Urothelium cell line (cell line): Measurements from ENCODE around the gene RIPK4.

Experiments
- DNase-seq: peaks from one replicate; pipeline ENCODE4 v3.0.0; 2011; ENCODE audit warnings: low spot score, mixed read lengths
- FAIRE-seq: peaks from 2 replicates; lab custom pipeline; 2011; peaks lifted over from hg19 to GRCh38; lab: Jason Lieb, UNC

Gene RIPK4

GRCh38 chr21:41766883-41767605 lies at the start of gene RIPK4:
RIPK4 (minus strand) TSS chr21:41767052; CDS start chr21:41767041, 11 bp downstream.
- FAIRE-seq (no peak), DNase-seq (no peak)

GRCh38 chr21:41815652-41816582 lies 49.1 kb upstream of the RIPK4 start:
- no peak for FAIRE-seq
- no peak for DNase-seq

- no peak for DNase-seq
- FAIRE-seq = no peak
Observed at GRCh38 chr21:41813226-41813625, 46.4 kb upstream of the RIPK4 start.

- no peak for DNase-seq
- no peak for FAIRE-seq
Observed at GRCh38 chr21:41812679-41813078, 45.8 kb upstream of the RIPK4 start.

GRCh38 chr21:41810597-41810932 lies 43.7 kb upstream of the RIPK4 start:
- FAIRE-seq (no peak), DNase-seq (no peak)

- no peak for FAIRE-seq
- no peak for DNase-seq
Observed at GRCh38 chr21:41809891-41810596, 43.2 kb upstream of the RIPK4 start.

- DNase-seq (no peak), FAIRE-seq (no peak)
Observed at GRCh38 chr21:41808846-41809245, 42.0 kb upstream of the RIPK4 start.

GRCh38 chr21:41808094-41808493 lies 41.2 kb upstream of the RIPK4 start:
- DNase-seq (no peak), FAIRE-seq (no peak)

GRCh38 chr21:41806773-41807172 lies 39.9 kb upstream of the RIPK4 start:
- no peak for FAIRE-seq
- no peak for DNase-seq

- no peak for FAIRE-seq
Observed at GRCh38 chr21:41805643-41806042, 38.8 kb upstream of the RIPK4 start.

GRCh38 chr21:41805038-41805437 lies 38.2 kb upstream of the RIPK4 start:
- DNase-seq (no peak), FAIRE-seq (no peak)

More at GRCh38 chr21:41805643-41806042, 38.8 kb upstream of the RIPK4 start:
- DNase-seq = no peak

- DNase-seq (no peak), FAIRE-seq (no peak)
Observed at GRCh38 chr21:41804381-41804780, 37.5 kb upstream of the RIPK4 start.

- FAIRE-seq (no peak), DNase-seq (no peak)
Observed at GRCh38 chr21:41803316-41803715, 36.5 kb upstream of the RIPK4 start.

GRCh38 chr21:41802684-41803083 lies 35.8 kb upstream of the RIPK4 start:
- DNase-seq = no peak
- no peak for FAIRE-seq

GRCh38 chr21:41802198-41802584 lies 35.3 kb upstream of the RIPK4 start:
- DNase-seq = no peak
- no peak for FAIRE-seq

GRCh38 chr21:41801321-41802197 lies 34.7 kb upstream of the RIPK4 start:
- no peak for DNase-seq
- no peak for FAIRE-seq

GRCh38 chr21:41800425-41801320 lies 33.8 kb upstream of the RIPK4 start:
- DNase-seq (no peak), FAIRE-seq (no peak)

- FAIRE-seq = no peak
- DNase-seq = no peak
Observed at GRCh38 chr21:41799763-41800162, 32.9 kb upstream of the RIPK4 start.

- DNase-seq (no peak), FAIRE-seq (no peak)
Observed at GRCh38 chr21:41798326-41798725, 31.5 kb upstream of the RIPK4 start.
